Mesothelial cell of epicardium (in vitro differentiated cells): ENCODE measurements around the gene NGRN. TPM values are rescaled to one million over a fixed set of nuclear protein-coding genes. Genes with fewer than 3 reads are reported as not detected.

ENCODE experiments used
- DNase-seq, 2 experiments: peaks; one replicate each; pipeline ENCODE4 v3.0.0; 2021; ENCODE audit warnings: low spot score in 2 of 2; ENCODE audit not compliant: unreplicated experiment in 2 of 2
- H3K27ac Mint-ChIP-seq: 2 replicates; pipeline ENCODE4 v1.8.0; 2021; ENCODE audit warnings: mixed read lengths
- H3K27me3 Mint-ChIP-seq: 2 replicates; pipeline ENCODE4 v1.8.0; 2021; ENCODE audit warnings: low read depth, mixed read lengths
- H3K36me3 Mint-ChIP-seq: 2 replicates; pipeline ENCODE4 v1.8.0; 2021; ENCODE audit warnings: mixed read lengths
- H3K4me1 Mint-ChIP-seq: 2 replicates; pipeline ENCODE4 v1.8.0; 2021; ENCODE audit warnings: mixed read lengths
- H3K4me3 Mint-ChIP-seq: 2 replicates; pipeline ENCODE4 v1.8.0; 2021; ENCODE audit warnings: mild to moderate bottlenecking, moderate library complexity, mixed read lengths
- H3K9me3 Mint-ChIP-seq: 2 replicates; pipeline ENCODE4 v1.8.0; 2021; ENCODE audit warnings: mixed read lengths
- total RNA-seq: library from RNA; stranded (reverse); gene quantifications from 3 replicates; pipeline ENCODE4 v1.2.1, GENCODE V29; 2021
- TF ChIP-seq, protein P1 (sequence below): fragments of 200-600 bp; sonication (generic); IDR thresholded peaks from one replicate; pipeline ENCODE4 v1.5.0; 2021; ENCODE audit warnings: antibody characterized with exemption; ENCODE audit not compliant: unreplicated experiment

Gene NGRN
- 91.9 to 93.4 TPM (median 92.8 TPM) in 3 replicates for total RNA-seq

GRCh38 chr15:90265271-90266060, at the start of gene NGRN:
NGRN (plus strand) TSS chr15:90265672; CDS start chr15:90265713, 41 bp downstream.
- TF ChIP-seq, protein P1, sequence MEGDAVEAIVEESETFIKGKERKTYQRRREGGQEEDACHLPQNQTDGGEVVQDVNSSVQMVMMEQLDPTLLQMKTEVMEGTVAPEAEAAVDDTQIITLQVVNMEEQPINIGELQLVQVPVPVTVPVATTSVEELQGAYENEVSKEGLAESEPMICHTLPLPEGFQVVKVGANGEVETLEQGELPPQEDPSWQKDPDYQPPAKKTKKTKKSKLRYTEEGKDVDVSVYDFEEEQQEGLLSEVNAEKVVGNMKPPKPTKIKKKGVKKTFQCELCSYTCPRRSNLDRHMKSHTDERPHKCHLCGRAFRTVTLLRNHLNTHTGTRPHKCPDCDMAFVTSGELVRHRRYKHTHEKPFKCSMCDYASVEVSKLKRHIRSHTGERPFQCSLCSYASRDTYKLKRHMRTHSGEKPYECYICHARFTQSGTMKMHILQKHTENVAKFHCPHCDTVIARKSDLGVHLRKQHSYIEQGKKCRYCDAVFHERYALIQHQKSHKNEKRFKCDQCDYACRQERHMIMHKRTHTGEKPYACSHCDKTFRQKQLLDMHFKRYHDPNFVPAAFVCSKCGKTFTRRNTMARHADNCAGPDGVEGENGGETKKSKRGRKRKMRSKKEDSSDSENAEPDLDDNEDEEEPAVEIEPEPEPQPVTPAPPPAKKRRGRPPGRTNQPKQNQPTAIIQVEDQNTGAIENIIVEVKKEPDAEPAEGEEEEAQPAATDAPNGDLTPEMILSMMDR: no peak
- peak; percentile 67 to 88 for DNase-seq
- H3K4me3 Mint-ChIP-seq: peak within 1 kb of the TSS; percentile 96
- peaks cover 43% of the 10 kb centered on the region for H3K4me1 Mint-ChIP-seq
- H3K9me3 Mint-ChIP-seq: no peaks in the 10 kb centered on the region
- peak within 1 kb of the TSS; percentile 99 for H3K27ac Mint-ChIP-seq
- peaks cover 11% of the 10 kb centered on the region for H3K36me3 Mint-ChIP-seq
- no peaks in the 10 kb centered on the region for H3K27me3 Mint-ChIP-seq

GRCh38 chr15:90217671-90218394, 47.6 kb upstream of the NGRN start:
- H3K27ac Mint-ChIP-seq: no peak overlapping the region
- peaks cover 2% of the 10 kb centered on the region for H3K36me3 Mint-ChIP-seq
- peaks cover 6% of the 10 kb centered on the region for H3K4me1 Mint-ChIP-seq
- H3K4me3 Mint-ChIP-seq: no peak overlapping the region
- no peaks in the 10 kb centered on the region for H3K27me3 Mint-ChIP-seq
- TF ChIP-seq, protein P1: no peak
- no peak for DNase-seq
- H3K9me3 Mint-ChIP-seq: no peaks in the 10 kb centered on the region

DNA sequence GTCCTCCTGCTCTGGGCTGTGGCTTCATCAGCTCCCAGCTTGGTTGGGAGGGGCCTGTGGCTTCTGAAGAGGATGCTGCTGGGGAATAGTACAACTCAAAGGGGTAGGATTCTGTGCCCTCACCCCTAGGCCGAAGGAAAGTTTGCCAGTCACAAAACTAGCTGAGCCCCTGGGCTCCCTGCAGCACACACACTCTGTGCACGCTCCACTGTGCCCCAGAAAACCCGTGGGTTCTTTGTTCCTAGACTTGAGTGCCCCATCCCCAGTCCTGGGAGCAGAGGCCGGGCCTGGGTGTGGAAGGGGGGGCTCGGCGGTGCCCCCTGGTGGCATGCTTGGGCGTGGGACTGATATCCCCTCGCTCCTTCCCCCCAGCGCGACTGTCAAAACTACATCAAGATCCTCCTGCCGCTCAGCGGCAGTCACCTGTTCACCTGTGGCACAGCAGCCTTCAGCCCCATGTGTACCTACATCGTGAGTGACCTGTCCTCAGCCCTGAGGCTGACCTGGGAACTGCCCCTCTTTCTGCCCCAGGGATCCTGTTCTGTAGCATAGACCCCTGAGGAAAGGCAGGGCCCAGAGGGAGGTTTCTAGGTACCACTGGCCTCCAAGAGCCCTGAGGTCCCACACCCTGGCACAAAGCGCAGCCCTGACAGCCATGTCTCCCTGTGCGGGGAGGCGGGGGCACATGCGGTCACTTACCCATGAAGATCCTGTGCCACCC, 45.9 kb upstream of the NGRN start:
- no peaks in the 10 kb centered on the region for H3K27me3 Mint-ChIP-seq
- DNase-seq: peak in 1 of 2 experiments; percentile 61
- no peak overlapping the region for H3K4me3 Mint-ChIP-seq
- H3K36me3 Mint-ChIP-seq: peaks cover 5% of the 10 kb centered on the region
- no peaks in the 10 kb centered on the region for H3K9me3 Mint-ChIP-seq
- TF ChIP-seq, protein P1: peak; percentile 57
- no peaks in the 10 kb centered on the region for H3K4me1 Mint-ChIP-seq
- H3K27ac Mint-ChIP-seq: no peak overlapping the region

- DNase-seq: no peak
Observed at GRCh38 chr15:90221246-90221900, 44.1 kb upstream of the NGRN start.

DNA sequence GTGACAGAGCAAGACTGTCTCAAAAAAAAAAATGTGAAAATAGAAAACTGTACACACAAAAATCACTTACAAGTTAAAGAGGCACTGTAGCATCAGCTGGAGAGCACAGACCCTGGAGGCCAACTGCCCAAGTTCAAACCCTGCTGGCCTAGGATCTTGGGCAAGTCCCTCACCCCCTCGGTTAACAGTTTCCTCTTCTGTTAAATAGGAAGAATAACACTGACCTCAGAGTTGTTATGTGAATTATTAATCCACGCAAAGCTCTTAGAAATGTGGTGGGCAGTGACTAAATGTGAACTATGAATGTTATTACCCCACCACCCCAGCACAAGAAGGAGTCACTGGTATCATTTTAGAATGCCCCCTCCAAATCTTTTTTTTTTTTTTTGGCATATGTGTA, 42.9 kb upstream of the NGRN start:
- DNase-seq: no peak
- H3K27ac Mint-ChIP-seq: no peak overlapping the region

More at GRCh38 chr15:90221246-90221900, 44.1 kb upstream of the NGRN start:
- Mint-ChIP-seq H3K36me3 (peaks cover 7% of the 10 kb centered on the region), H3K27me3 (no peaks in the 10 kb centered on the region), H3K9me3 (no peaks in the 10 kb centered on the region), H3K4me1 (no peaks in the 10 kb centered on the region), H3K27ac (no peak overlapping the region), H3K4me3 (no peak overlapping the region)
- TF ChIP-seq, protein P1: no peak

More for the DNA sequence above, 42.9 kb upstream of the NGRN start:
- Mint-ChIP-seq H3K27me3 (no peaks in the 10 kb centered on the region), H3K9me3 (no peaks in the 10 kb centered on the region), H3K4me3 (no peak overlapping the region), H3K4me1 (no peaks in the 10 kb centered on the region), H3K36me3 (peaks cover 7% of the 10 kb centered on the region)
- TF ChIP-seq, protein P1: no peak
